ENCODE data around the gene ZDHHC19. TPM values are rescaled to one million over a fixed set of nuclear protein-coding genes. Genes with fewer than 3 reads are reported as not detected.

The ZDHHC19 gene
- total RNA-seq, 4 donors from 2014 or later: 2.2 TPM; not detected in 3

- TF ChIP-seq CTCF (IDR thresholded peaks at IDR 0.05): no peak
- no peak for TF ChIP-seq POLR2A (IDR thresholded peaks at IDR 0.05)
- Histone ChIP-seq H3K27me3 (no peaks in the 10 kb centered on the region), H3K4me3 (no peak overlapping the region), H3K4me1 (no peaks in the 10 kb centered on the region), H3K9me3 (peaks cover 0 to 8% of the 10 kb centered on the region in 2 donors), H3K36me3 (no peaks in the 10 kb centered on the region), H3K27ac (peak overlapping the region in 1 of 2 donors; percentile 42)
- DNase-seq: no peak
- intact Hi-C loops (cut with DNase I; ENCODE audit: low total_unique reads): no loop called here
Observed at GRCh38 chr3:196149831-196150301, 61.3 kb downstream of the ZDHHC19 start.

- TF ChIP-seq POLR2A (IDR thresholded peaks at IDR 0.05) (no peak), CTCF (IDR thresholded peaks at IDR 0.05) (no peak)
- Histone ChIP-seq H3K9me3 (peaks cover 0 to 8% of the 10 kb centered on the region in 2 donors), H3K27ac (peak overlapping the region in 1 of 2 donors; percentile 42), H3K27me3 (no peaks in the 10 kb centered on the region), H3K4me3 (no peak overlapping the region), H3K36me3 (no peaks in the 10 kb centered on the region), H3K4me1 (no peaks in the 10 kb centered on the region)
- intact Hi-C loops (cut with DNase I; ENCODE audit: low total_unique reads): no loop called here
- no peak for DNase-seq
Observed at GRCh38 chr3:196149375-196149774, 61.8 kb downstream of the ZDHHC19 start.

Small RNAs within 50 kb of the gene (small RNA-seq; reads per million reads assigned to genes)
- not detected for gene RF00019

Other genes starting within 250 kb of the ZDHHC19 start
- gene TFRC, start 129.3 kb downstream of the ZDHHC19 start, total RNA-seq: 10 to 100 TPM; 29.5 to 87.7 (median 44.6) TPM
- under 1 TPM in 1 of 4 donors, not detected in 3; 0.48 TPM for gene SLC51A, start 5.1 kb upstream of the ZDHHC19 start, total RNA-seq
- gene PCYT1A, start 76.3 kb upstream of the ZDHHC19 start, total RNA-seq: 100 to 1,000 TPM in 1 of 4 donors, 10 to 100 TPM in 3; 36.5 to 275 (median 56.0) TPM
- 10 to 100 TPM in 1 of 4 donors, 1 to 10 TPM in 2, not detected in 1; 1.3 to 12.0 (median 7.3) TPM for gene DYNLT2B, start 106.8 kb upstream of the ZDHHC19 start, total RNA-seq
- gene TM4SF19, start 127.0 kb upstream of the ZDHHC19 start, total RNA-seq: not detected
- gene UBXN7, start 221.0 kb upstream of the ZDHHC19 start, total RNA-seq: 10 to 100 TPM in 3 of 4 donors, 1 to 10 TPM in 1; 6.5 to 85.0 (median 39.0) TPM